GF-D8 (cell line): ENCODE measurements around the gene CDH4.
"Not testable (repeated sequence)": the region's sequence is repeated elsewhere in the genome, so short reads cannot be mapped to it uniquely, and the experiment has no call there.

Source experiments
- DNase-seq: peaks from one replicate; lab custom pipeline; 2025; lab: John Stamatoyannopoulos, UW

Gene CDH4

DNA sequence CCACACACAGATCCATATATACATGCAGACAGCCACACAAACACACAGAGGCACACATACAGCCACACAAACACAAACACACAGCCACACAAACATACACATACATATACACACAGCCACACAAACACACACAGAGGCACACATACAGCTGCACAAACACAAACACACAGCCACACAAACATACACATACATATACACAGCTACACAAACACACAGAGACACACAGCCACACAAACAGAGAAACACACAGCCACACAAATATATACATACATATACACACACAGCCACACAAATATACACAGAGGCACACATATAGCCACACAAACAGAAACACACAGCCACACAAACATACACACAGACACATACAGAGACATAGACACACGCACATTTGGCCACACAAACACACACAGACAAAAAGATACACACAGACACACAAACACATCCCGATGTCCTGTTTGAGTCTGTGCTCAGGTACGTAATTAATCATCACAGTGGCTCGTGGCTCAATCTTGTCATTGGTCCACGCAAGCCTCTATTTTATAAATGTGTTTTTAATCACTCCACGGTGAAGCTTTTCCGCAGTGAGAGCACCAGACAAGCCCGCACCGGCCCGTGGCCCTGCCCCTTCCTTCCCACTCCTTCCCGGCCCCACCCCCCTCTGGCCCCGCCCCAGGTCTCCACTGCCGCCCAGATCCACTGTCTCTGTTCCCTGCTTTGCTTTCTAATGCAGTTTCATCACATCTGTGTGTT lies 135.3 kb downstream of the CDH4 start:
- no peak for DNase-seq

DNA sequence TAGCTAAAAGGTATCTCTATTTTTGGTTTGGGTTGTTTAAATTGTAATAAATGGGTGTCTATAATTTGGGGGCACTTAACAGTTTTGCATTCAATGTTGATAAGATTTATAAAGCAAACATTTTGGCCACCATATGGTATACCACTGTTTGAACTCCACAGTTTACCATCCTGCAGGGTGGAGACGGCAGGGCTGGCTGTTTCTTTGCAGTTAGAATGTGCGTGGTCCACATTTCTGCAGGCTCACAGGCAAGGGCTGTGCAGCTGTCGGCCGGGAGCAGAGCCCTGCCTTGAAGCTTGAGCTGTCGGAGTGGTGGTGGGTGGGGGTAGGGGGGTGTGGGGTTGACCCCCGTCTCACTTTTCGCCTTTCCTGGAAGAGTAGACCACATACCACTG lies 135.9 kb downstream of the CDH4 start:
- DNase-seq = no peak

DNA sequence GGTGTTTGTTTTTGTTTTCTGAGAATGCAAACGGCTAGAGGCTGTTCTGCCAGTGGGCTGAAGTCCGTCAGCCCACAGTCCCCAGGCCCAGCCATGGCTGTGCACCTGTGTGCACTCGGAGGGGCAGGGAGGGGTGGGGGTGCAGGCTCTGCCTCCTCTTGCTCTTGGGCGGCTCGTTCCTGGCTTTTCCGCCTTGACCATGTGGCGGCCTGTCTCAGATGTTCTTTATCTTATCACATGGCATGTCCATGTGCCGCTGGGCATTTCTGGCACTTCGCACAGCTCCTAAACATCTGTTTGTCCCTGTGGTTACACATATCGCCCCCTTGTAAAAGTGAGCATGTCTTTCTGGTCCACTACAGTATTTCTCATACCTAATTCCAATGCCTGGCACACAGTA lies 137.0 kb downstream of the CDH4 start:
- no peak for DNase-seq

DNA sequence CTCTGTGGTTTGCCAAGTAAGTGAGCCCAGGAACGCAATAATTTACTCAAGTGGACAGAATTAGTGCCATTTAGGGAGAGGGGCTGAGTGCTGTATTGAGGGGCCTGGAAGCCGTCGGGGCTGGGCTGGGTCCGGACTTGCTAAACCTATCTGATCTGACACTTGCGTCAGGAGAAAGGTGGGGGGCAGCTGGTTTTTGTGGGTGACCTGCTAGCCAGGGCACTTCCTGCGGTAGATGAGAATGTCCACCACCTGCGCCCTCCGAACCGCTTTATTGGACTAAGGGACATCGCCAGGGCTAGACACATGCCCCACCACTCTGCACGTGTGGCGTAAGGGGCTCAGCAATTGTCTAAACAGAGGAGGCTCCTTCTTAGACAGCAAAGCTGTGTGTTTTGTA lies 139.1 kb downstream of the CDH4 start:
- DNase-seq = no peak

DNA sequence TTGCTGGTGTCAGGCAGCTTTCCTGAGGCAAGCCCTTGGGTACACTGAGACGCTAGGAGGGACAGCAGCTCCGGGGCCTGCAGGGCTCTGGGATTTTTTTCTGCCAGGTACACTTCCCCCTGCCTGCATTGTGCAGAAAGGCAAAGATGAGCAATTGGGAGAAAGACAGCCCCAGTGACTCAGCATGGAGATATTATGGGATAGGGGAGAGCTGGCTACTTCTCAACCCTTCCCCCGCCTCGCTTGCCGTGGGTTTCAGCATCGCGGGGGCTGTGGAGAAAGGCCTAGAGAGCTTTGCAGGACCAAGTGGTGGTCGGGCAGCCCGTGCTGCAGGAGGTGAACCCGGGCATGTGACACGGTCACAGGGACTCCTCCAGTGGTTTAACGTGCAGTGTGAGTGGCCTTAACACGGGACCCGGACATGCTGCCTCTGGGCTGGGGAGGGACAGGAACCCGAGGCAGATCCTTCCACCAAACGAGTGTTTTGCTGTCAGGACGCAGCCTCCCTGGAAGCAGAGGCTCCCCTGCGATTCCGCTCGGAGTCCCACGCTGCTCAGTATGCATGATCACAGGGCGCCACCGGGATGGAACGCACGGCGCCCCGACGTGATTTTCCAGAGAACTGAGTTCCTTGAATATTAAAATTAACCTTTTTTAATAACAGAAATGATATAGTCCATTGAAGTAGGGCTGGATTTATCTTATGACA lies 139.9 kb downstream of the CDH4 start:
- DNase-seq = no peak

GRCh38 chr20:61394088-61394799 lies 142.2 kb downstream of the CDH4 start:
- no peak for DNase-seq

GRCh38 chr20:61396262-61396848 lies 144.3 kb downstream of the CDH4 start:
- no peak for DNase-seq

- no peak for DNase-seq
Measured at GRCh38 chr20:61397146-61397545, 145.1 kb downstream of the CDH4 start.

DNA sequence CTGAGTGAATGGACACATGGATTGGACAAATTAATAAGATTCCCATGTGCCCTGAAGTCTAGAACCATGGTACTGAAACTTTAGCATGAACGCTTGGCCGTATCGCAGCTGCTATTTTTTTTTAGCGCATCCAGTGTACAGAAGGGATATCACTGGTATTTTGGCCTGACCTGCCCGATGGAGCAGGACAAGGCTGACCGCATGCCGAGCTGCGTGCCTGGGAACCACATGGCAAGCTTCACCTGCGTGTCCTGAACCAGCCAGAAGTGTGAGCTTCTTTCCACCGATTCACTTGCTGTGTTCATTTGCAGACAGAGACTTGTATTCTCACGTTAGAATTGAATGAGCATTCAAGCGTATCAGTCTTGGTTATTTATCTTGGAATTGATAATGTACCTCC lies 145.7 kb downstream of the CDH4 start:
- DNase-seq = no peak

DNA sequence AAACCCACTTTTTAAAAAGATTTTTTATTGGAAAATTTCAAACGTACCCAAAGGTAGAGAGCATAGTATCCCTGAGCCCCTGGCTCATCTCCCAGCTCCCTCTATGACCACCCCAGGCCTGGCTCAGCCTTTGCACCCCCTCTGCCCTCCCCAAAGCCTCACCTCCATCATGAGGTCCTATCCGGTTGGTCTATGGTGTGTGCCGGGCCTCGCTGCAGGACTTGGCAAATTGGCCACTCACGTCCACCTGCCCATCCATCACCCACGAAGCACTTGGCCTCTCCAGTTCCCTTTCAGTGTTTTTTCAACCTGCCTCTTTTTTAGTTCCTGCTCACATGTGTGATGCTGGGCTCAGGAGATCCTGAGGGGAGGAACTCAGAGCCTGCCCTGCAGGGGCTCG lies 147.4 kb downstream of the CDH4 start:
- no peak for DNase-seq

- DNase-seq = no peak
Measured at GRCh38 chr20:61400499-61400898, 148.4 kb downstream of the CDH4 start.

DNA sequence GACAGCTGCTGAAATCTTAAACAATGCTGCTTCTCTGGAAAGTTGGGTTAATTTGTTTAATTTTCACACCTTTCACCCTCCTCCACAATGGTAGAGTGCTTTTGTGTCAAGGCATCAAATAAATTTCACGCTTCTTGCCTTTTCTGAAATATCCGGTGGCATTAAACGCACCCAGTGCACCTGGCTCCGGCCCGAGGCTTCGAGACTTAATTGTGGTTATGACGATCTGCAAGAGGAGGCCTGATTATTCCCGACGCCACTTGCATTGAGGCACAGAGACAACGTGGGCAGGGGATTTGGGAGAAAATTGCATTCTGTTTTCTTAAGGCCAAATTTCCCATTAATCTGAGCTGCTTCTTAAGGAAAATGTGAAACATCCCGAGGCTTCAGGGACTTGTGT lies 152.2 kb downstream of the CDH4 start:
- no peak for DNase-seq

- no peak for DNase-seq
Measured at GRCh38 chr20:61405007-61405406, 152.9 kb downstream of the CDH4 start.

DNA sequence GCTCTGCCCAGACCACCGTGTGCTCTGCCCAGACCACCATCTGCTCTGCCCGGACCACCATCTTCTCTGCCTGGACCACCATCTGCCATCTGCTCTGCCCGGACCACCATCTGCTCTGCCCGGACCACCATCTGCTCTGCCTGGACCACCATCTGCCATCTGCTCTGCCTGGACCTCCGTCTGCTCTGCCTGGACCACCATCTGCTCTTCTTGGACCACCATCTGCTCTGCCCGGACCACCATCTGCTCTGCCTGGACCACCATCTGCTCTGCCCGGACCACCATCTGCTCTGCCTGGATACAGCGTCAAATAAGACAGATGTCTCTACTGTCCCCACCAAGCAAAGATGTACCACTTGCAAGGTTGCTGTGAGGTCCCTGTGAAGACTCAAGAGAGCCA lies 154.7 kb downstream of the CDH4 start:
- DNase-seq = not testable (repeated sequence)

- no peak for DNase-seq
Measured at GRCh38 chr20:61407561-61407960, 155.5 kb downstream of the CDH4 start.

- no peak for DNase-seq
Measured at GRCh38 chr20:61408951-61409740, 157.1 kb downstream of the CDH4 start.

- no peak for DNase-seq
Measured at GRCh38 chr20:61411743-61412142, 159.7 kb downstream of the CDH4 start.

DNA sequence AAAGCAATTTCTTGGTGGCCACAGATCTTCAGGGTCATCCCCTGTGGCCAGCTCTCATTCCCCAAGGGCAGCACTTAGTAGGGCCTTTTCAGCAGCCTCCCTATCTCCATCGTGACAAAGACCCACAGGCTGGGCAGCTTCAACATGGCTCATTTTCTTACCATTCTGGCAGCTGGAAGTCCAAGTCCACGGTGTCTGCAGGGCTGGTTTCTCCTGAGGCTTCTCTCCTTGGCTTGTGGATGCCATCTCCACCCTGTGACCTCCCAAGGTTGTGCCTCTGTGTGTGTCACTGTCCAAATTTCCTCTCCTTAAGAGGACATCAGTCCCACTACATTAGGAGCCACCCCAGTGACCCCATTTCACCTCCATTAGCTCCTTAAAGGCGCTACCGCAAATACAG lies 161.7 kb downstream of the CDH4 start:
- no peak for DNase-seq

DNA sequence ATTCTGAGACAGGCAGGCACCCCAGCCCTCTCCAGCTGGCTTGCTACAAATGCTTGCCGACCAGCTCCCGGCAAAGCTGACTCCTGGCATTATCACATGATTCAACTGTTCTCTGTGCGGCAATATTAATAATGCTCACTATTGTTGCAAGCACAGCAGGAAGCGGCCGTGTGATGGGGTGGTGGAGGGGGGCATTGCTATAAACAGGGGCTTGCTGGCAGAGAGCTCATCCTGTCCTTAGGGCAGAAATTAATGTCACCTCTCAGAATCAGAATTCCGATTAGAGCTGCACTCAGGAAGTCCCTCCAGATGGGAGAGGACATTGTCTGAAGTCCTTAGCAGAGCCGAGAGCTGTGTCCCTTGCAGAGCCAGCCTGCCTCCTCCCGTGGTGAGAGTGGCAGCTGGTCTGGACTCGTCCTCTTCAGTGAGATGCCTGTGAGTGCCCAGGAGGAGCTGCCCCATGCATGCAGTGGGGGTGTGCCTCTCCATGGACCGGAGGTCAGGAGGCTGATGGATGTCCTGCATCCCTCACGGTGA lies 162.5 kb downstream of the CDH4 start:
- no peak for DNase-seq

- no peak for DNase-seq
Measured at GRCh38 chr20:61416546-61416945, 164.5 kb downstream of the CDH4 start.

- DNase-seq = no peak
Measured at GRCh38 chr20:61417221-61417941, 165.3 kb downstream of the CDH4 start.
